Small intestine (tissue), 7 donors: ENCODE measurements around the gene UPB1. TPM values are rescaled to one million over a fixed set of nuclear protein-coding genes. Genes with fewer than 3 reads are reported as not detected.
"Not testable (repeated sequence)": the region's sequence is repeated elsewhere in the genome, so short reads cannot be mapped to it uniquely, and the experiment has no call there.

ENCODE experiments used
- DNase-seq, 2 donors: peaks; one replicate each; pipeline versions ENCODE4 v3.0.0 to v3.0.0-alpha.2; 2013
- FAIRE-seq: peaks from 2 replicates; lab custom pipeline; 2012; peaks lifted over from hg19 to GRCh38; lab: Jason Lieb, UNC
- H3K27ac ChIP-seq, 3 donors: one replicate each; pipeline ENCODE4 v1.5.1; 2013; ENCODE audit warnings: low read length in 2 of 3, mild to moderate bottlenecking in 2 of 3, control low read depth in 1 of 3, inconsistent platforms in 1 of 3, low read depth in 1 of 3, moderate library complexity in 1 of 3
- H3K27me3 ChIP-seq, 3 donors: one replicate each; pipeline ENCODE4 v1.6.1; 2013; ENCODE audit warnings: low read length in 3 of 3, inconsistent platforms in 1 of 3; ENCODE audit not compliant: control insufficient read depth in 3 of 3, insufficient read depth in 3 of 3
- H3K36me3 ChIP-seq, 3 donors: one replicate each; pipeline ENCODE4 v1.6.1; 2013; ENCODE audit warnings: low read length in 3 of 3, inconsistent platforms in 1 of 3, low read depth in 1 of 3, mild to moderate bottlenecking in 1 of 3, moderate library complexity in 1 of 3; ENCODE audit not compliant: control insufficient read depth in 3 of 3, insufficient read depth in 2 of 3
- H3K4me1 ChIP-seq, 3 donors: one replicate each; pipeline ENCODE4 v1.6.1; 2013; ENCODE audit warnings: low read length in 2 of 3, inconsistent platforms in 1 of 3, low read depth in 1 of 3, mild to moderate bottlenecking in 1 of 3, moderate library complexity in 1 of 3; ENCODE audit not compliant: control insufficient read depth in 3 of 3, insufficient read depth in 2 of 3
- H3K4me3 ChIP-seq, 3 donors: one replicate each; pipeline ENCODE4 v1.5.1; 2013; ENCODE audit warnings: low read length in 3 of 3, control low read depth in 1 of 3, inconsistent platforms in 1 of 3, low read depth in 1 of 3, mild to moderate bottlenecking in 1 of 3, moderate library complexity in 1 of 3
- H3K9me3 ChIP-seq, 2 donors: one replicate each; pipeline ENCODE4 v1.6.1; 2013; ENCODE audit warnings: low read depth in 1 of 2, low read length in 1 of 2; ENCODE audit not compliant: control insufficient read depth in 2 of 2, insufficient read depth in 1 of 2
- WGBS, 3 donors: extraction: QIAGEN DNeasy Blood & Tissue Kit; methylation state at CpG; one replicate each; pipeline ENCODE4 v1.1.7; 2013; 5-methylcytosine and 5-hydroxymethylcytosine counted together
- polyA plus RNA-seq, 4 donors: library from polyadenylated mRNA; stranded (reverse) in 3 of 4; unstranded in 1 of 4; fragments of 200-250 nt in 3 of 4; fragments of 120-200 nt in 1 of 4; gene quantifications; one replicate each; pipeline versions ENCODE4 v1.2.1 to v1.2.3, GENCODE V29; 2013
- donor health status: healthy with polysubstance abuse.
- donor health status: control.
- donor health status: control.
- donor health status: Bipolar disorder and iron deficiency.
- donor health status: healthy.

UPB1 gene
- polyA plus RNA-seq, 4 donors, result 0.12 to 11.2 (median 3.1) TPM

GRCh38 chr22:24482998-24483397, 12.1 kb upstream of the UPB1 start:
- DNase-seq, result no peak
- no peak overlapping the region for H3K4me3 ChIP-seq
- no peaks in the 10 kb centered on the region for H3K27me3 ChIP-seq
- H3K4me1 ChIP-seq, result peaks cover 0 to 4% (median 0%) of the 10 kb centered on the region in 3 donors
- no peaks in the 10 kb centered on the region for H3K9me3 ChIP-seq
- FAIRE-seq, result no peak
- H3K36me3 ChIP-seq, result no peaks in the 10 kb centered on the region
- WGBS, 3 donors, result 14 to 46% (median 30%) methylated on average over 2 of the region's 2 CpGs
- H3K27ac ChIP-seq, result no peak overlapping the region

- DNase-seq (no peak), FAIRE-seq (no peak)
- Histone ChIP-seq H3K4me3 (no peak overlapping the region), H3K27ac (no peak overlapping the region), H3K4me1 (peaks cover 0 to 4% (median 0%) of the 10 kb centered on the region in 3 donors), H3K36me3 (no peaks in the 10 kb centered on the region), H3K27me3 (no peaks in the 10 kb centered on the region), H3K9me3 (no peaks in the 10 kb centered on the region)
- 77 to 92% (median 89%) methylated on average over 5 of the region's 5 CpGs for WGBS, 3 donors
These were observed 11.1 kb upstream of the UPB1 start for GRCh38 chr22:24483976-24484545.

GRCh38 chr22:24485170-24485569, 10.0 kb upstream of the UPB1 start:
- WGBS, 3 donors, result 95% methylated on average over 4 of the region's 4 CpGs
- Histone ChIP-seq H3K9me3 (no peaks in the 10 kb centered on the region), H3K4me1 (peaks cover 0 to 4% (median 0%) of the 10 kb centered on the region in 3 donors), H3K36me3 (no peaks in the 10 kb centered on the region), H3K4me3 (no peak overlapping the region), H3K27me3 (no peaks in the 10 kb centered on the region), H3K27ac (no peak overlapping the region)
- DNase-seq (no peak), FAIRE-seq (no peak)

- DNase-seq, result no peak
- WGBS, 3 donors, result 60 to 70% (median 66%) methylated on average over 3 of the region's 3 CpGs
- H3K9me3 ChIP-seq, result no peaks in the 10 kb centered on the region
- H3K4me3 ChIP-seq, result no peak overlapping the region
- peaks cover 0 to 4% (median 0%) of the 10 kb centered on the region in 3 donors for H3K4me1 ChIP-seq
- FAIRE-seq, result no peak
- no peak overlapping the region for H3K27ac ChIP-seq
- no peaks in the 10 kb centered on the region for H3K27me3 ChIP-seq
- no peaks in the 10 kb centered on the region for H3K36me3 ChIP-seq
These were observed 9.5 kb upstream of the UPB1 start for GRCh38 chr22:24485608-24486007.

GRCh38 chr22:24486501-24486921, 8.6 kb upstream of the UPB1 start:
- no peak for DNase-seq
- H3K36me3 ChIP-seq, result peaks cover 0 to 3% (median 0%) of the 10 kb centered on the region in 3 donors
- H3K27me3 ChIP-seq, result no peaks in the 10 kb centered on the region
- peaks cover 0 to 4% (median 0%) of the 10 kb centered on the region in 3 donors for H3K4me1 ChIP-seq
- FAIRE-seq, result no peak
- H3K9me3 ChIP-seq, result no peaks in the 10 kb centered on the region
- WGBS, 3 donors, result 69 to 85% (median 73%) methylated on average over 2 of the region's 2 CpGs
- no peak overlapping the region for H3K27ac ChIP-seq
- H3K4me3 ChIP-seq, result no peak overlapping the region

- peaks cover 0 to 2% (median 0%) of the 10 kb centered on the region in 3 donors for H3K4me1 ChIP-seq
- no peak for FAIRE-seq
- 55 to 72% (median 70%) methylated on average over 2 of the region's 2 CpGs for WGBS, 3 donors
- peaks cover 0 to 3% (median 0%) of the 10 kb centered on the region in 3 donors for H3K36me3 ChIP-seq
- no peak overlapping the region for H3K4me3 ChIP-seq
- no peaks in the 10 kb centered on the region for H3K9me3 ChIP-seq
- H3K27ac ChIP-seq, result no peak overlapping the region
- H3K27me3 ChIP-seq, result peaks cover 0 to 4% (median 0%) of the 10 kb centered on the region in 3 donors
- DNase-seq, result no peak
These were observed 6.1 kb upstream of the UPB1 start for GRCh38 chr22:24489011-24489410.

GRCh38 chr22:24489434-24489833, 5.7 kb upstream of the UPB1 start:
- not testable (repeated sequence) for H3K36me3 ChIP-seq, FAIRE-seq, H3K27me3 ChIP-seq, H3K9me3 ChIP-seq, H3K27ac ChIP-seq, H3K4me1 ChIP-seq, H3K4me3 ChIP-seq, DNase-seq
- WGBS, 3 donors, result 92 to 100% (median 97%) methylated on average over 1 of the region's 1 CpG

GRCh38 chr22:24492391-24492790, 2.7 kb upstream of the UPB1 start:
- 69 to 83% (median 77%) methylated on average over 3 of the region's 3 CpGs for WGBS, 3 donors
- Histone ChIP-seq H3K27ac (no peak overlapping the region), H3K36me3 (peaks cover 0 to 3% (median 0%) of the 10 kb centered on the region in 3 donors), H3K4me3 (no peak overlapping the region), H3K4me1 (peaks cover 0 to 13% (median 0%) of the 10 kb centered on the region in 3 donors), H3K9me3 (peaks cover 1 to 11% of the 10 kb centered on the region in 2 donors), H3K27me3 (peaks cover 0 to 9% (median 8%) of the 10 kb centered on the region in 3 donors)
- FAIRE-seq (no peak), DNase-seq (no peak)
